ENCODE measurements around the gene DCPS.
"Not testable (repeated sequence)": the region's sequence is repeated elsewhere in the genome, so short reads cannot be mapped to it uniquely, and the experiment has no call there.

DCPS gene

GRCh38 chr11:126288237-126288636, 15.6 kb upstream of the DCPS start:
- no peak for DNase-seq (ENCODE audit: low read depth, low spot score)

- DNase-seq (ENCODE audit: low read depth, low spot score): no peak
Measured at GRCh38 chr11:126290887-126291286, 13.0 kb upstream of the DCPS start.

- no peak for DNase-seq (ENCODE audit: low read depth, low spot score)
Measured at GRCh38 chr11:126293726-126294125, 10.1 kb upstream of the DCPS start.

GRCh38 chr11:126297004-126297403, 6.9 kb upstream of the DCPS start:
- DNase-seq (ENCODE audit: low read depth, low spot score): no peak

GRCh38 chr11:126304457-126305075, 706 bp downstream of the DCPS start:
- no peak for DNase-seq (ENCODE audit: low read depth, low spot score)

- DNase-seq (ENCODE audit: low read depth, low spot score): no peak
Measured at GRCh38 chr11:126305699-126306098, 1.8 kb downstream of the DCPS start.

- DNase-seq (ENCODE audit: low read depth, low spot score): peak; percentile 28
Measured at GRCh38 chr11:126307706-126308105, 3.8 kb downstream of the DCPS start.

GRCh38 chr11:126308271-126308671, 4.4 kb downstream of the DCPS start:
- no peak for DNase-seq (ENCODE audit: low read depth, low spot score)

GRCh38 chr11:126308771-126309170, 4.9 kb downstream of the DCPS start:
- DNase-seq (ENCODE audit: low read depth, low spot score): not testable (repeated sequence)

- DNase-seq (ENCODE audit: low read depth, low spot score): peak; percentile 38
Measured at GRCh38 chr11:126310200-126310991, 6.5 kb downstream of the DCPS start.

GRCh38 chr11:126310992-126311310, 7.1 kb downstream of the DCPS start:
- DNase-seq (ENCODE audit: low read depth, low spot score): no peak

GRCh38 chr11:126311401-126312291, 7.8 kb downstream of the DCPS start:
- DNase-seq (ENCODE audit: low read depth, low spot score): no peak

- DNase-seq (ENCODE audit: low read depth, low spot score): no peak
Measured at GRCh38 chr11:126312961-126313360, 9.1 kb downstream of the DCPS start.

GRCh38 chr11:126313826-126314225, 10.0 kb downstream of the DCPS start:
- no peak for DNase-seq (ENCODE audit: low read depth, low spot score)

GRCh38 chr11:126317432-126317755, 13.5 kb downstream of the DCPS start:
- no peak for DNase-seq (ENCODE audit: low read depth, low spot score)

- DNase-seq (ENCODE audit: low read depth, low spot score): no peak
Measured at GRCh38 chr11:126317756-126318573, 14.1 kb downstream of the DCPS start.

- DNase-seq (ENCODE audit: low read depth, low spot score): no peak
Measured at GRCh38 chr11:126318574-126319373, 14.9 kb downstream of the DCPS start.

- DNase-seq (ENCODE audit: low read depth, low spot score): no peak
Measured at GRCh38 chr11:126319374-126319740, 15.5 kb downstream of the DCPS start.

GRCh38 chr11:126322996-126323395, 19.1 kb downstream of the DCPS start:
- DNase-seq (ENCODE audit: low read depth, low spot score): no peak

GRCh38 chr11:126327281-126328000, 23.6 kb downstream of the DCPS start:
- no peak for DNase-seq (ENCODE audit: low read depth, low spot score)
